ENCODE data around the gene TAGLN. TPM values are rescaled to one million over a fixed set of nuclear protein-coding genes. Genes with fewer than 3 reads are reported as not detected.

The TAGLN gene
- polyA plus RNA-seq, 1 experiment = 3,100 TPM

DNA sequence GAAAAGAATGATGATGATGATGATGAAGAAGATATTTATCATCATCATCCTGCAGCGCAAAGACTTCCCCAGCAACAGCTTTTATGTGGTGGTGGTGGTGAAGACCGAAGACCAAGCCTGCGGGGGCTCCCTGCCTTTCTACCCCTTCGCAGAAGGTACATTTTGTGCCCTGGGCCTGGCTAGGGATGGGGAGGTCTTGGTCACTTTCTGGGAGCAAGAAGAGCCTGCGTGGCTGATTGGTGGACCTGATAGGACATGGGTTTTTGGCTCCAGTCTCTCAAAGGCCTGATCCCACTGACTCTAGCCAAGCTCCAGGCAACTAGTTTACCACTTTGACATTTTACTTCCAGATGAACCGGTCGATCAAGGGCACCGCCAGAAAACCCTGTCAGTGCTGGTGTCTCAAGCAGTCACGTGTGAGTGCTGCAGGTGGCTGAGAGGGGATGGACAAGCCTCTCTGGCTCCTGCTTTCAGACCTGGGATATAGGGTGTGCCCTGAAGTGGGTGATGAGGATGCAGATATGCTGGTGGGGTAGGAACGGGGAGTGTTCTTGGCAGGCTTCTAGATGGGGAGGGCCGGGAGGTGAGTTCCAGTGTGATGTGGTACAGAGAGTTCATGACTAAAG is 15.3 kb upstream of the TAGLN start:
- no peak overlapping the region for H3K27ac ChIP-seq (ENCODE audit: low read depth, low read length)
- TF ChIP-seq CTCF (IDR thresholded peaks at IDR 0.05; ENCODE audit: low read depth, low read length) = no peak
- H3K9me3 ChIP-seq (ENCODE audit: control insufficient read depth, insufficient read depth, low read length) = no peaks in the 10 kb centered on the region; the same call in 1 of the 2 replicates
- CTCF ChIA-PET = interaction anchor here (0.8 kb wide), 1 partner anchor 43 kb away, joined by 3 read pairs; no protein-coding TSS in a partner anchor
- no peak for DNase-seq (ENCODE audit: low read depth, low spot score)
- POLR2A ChIA-PET = interaction anchor here (0.7 kb wide), 1 partner anchor 11 kb away, joined by 3 read pairs; no protein-coding TSS in a partner anchor
- H3K27me3 ChIP-seq (ENCODE audit: control insufficient read depth, insufficient read depth, low read length) = no peaks in the 10 kb centered on the region
- H3K4me3 ChIP-seq (ENCODE audit: low read depth, low read length) = no peak overlapping the region

- TF ChIP-seq CTCF (IDR thresholded peaks at IDR 0.05; ENCODE audit: low read depth, low read length) = no peak
- Histone ChIP-seq H3K27ac (ENCODE audit: low read depth, low read length) (no peak overlapping the region), H3K9me3 (ENCODE audit: control insufficient read depth, insufficient read depth, low read length) (no peaks in the 10 kb centered on the region), H3K27me3 (ENCODE audit: control insufficient read depth, insufficient read depth, low read length) (no peaks in the 10 kb centered on the region), H3K4me3 (ENCODE audit: low read depth, low read length) (no peak overlapping the region)
- POLR2A ChIA-PET = interaction anchor here (0.7 kb wide), 1 partner anchor 127 kb away, joined by 6 read pairs; no protein-coding TSS in a partner anchor
- CTCF ChIA-PET = no interaction called here
- no peak for DNase-seq (ENCODE audit: low read depth, low spot score)
Observed at GRCh38 chr11:117185736-117186430, 13.3 kb upstream of the TAGLN start.

- CTCF ChIA-PET = no interaction called here
- POLR2A ChIA-PET = no interaction called here
- TF ChIP-seq CTCF (IDR thresholded peaks at IDR 0.05; ENCODE audit: low read depth, low read length) = no peak
Observed at GRCh38 chr11:117186431-117186761, 12.8 kb upstream of the TAGLN start.

DNA sequence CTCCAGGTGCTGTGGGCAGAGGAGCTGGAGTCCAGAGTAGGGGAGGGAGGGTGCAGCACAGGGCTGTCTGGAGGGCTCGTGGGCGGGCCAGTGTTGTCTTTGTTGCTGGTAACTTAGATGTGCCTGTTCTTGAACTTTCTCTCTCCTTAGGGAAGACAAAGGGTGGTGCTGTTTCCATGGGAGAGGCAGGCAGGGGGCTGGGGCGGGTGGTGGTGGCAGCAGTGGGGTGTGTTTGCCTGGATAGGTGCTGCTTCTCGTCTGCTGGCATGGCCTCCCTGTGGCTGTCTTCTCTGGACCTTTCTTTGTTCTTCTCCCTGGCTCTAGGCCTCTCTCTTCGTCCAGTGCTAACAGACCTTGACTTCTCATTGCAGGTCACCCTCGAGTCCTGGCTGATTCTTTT is 12.2 kb upstream of the TAGLN start:
- POLR2A ChIA-PET = no interaction called here
- no peak for DNase-seq (ENCODE audit: low read depth, low spot score)

More at GRCh38 chr11:117186431-117186761, 12.8 kb upstream of the TAGLN start:
- Histone ChIP-seq H3K27ac (ENCODE audit: low read depth, low read length) (no peak overlapping the region), H3K9me3 (ENCODE audit: control insufficient read depth, insufficient read depth, low read length) (no peaks in the 10 kb centered on the region), H3K27me3 (ENCODE audit: control insufficient read depth, insufficient read depth, low read length) (no peaks in the 10 kb centered on the region), H3K4me3 (ENCODE audit: low read depth, low read length) (no peak overlapping the region)
- DNase-seq (ENCODE audit: low read depth, low spot score) = no peak

More for the DNA sequence above, 12.2 kb upstream of the TAGLN start:
- H3K4me3 ChIP-seq (ENCODE audit: low read depth, low read length) = no peak overlapping the region
- no peak for TF ChIP-seq CTCF (IDR thresholded peaks at IDR 0.05; ENCODE audit: low read depth, low read length)
- H3K27ac ChIP-seq (ENCODE audit: low read depth, low read length) = no peak overlapping the region
- CTCF ChIA-PET = no interaction called here
- H3K9me3 ChIP-seq (ENCODE audit: control insufficient read depth, insufficient read depth, low read length) = no peaks in the 10 kb centered on the region
- H3K27me3 ChIP-seq (ENCODE audit: control insufficient read depth, insufficient read depth, low read length) = no peaks in the 10 kb centered on the region
